Spinal cord (tissue), 10 donors: ENCODE data around the gene BRMS1L. TPM values are rescaled to one million over a fixed set of nuclear protein-coding genes. Genes with fewer than 3 reads are reported as not detected.
A peak's percentile ranks its signal among the peaks of the same experiment; 100 is the strongest.

Experiments
- DNase-seq, 6 donors: peaks; one replicate each; pipeline versions ENCODE4 v3.0.0 to v3.0.0-alpha.2; 2013 to 2015; ENCODE audit warnings: low spot score in 6 of 6, low read depth in 4 of 6
- H3K27ac ChIP-seq: one replicate; pipeline ENCODE4 v1.5.1; 2013; ENCODE audit warnings: low read depth, low read length, control low read depth
- H3K27me3 ChIP-seq: one replicate; pipeline ENCODE4 v1.6.1; 2013; ENCODE audit warnings: low read length; ENCODE audit not compliant: control insufficient read depth, insufficient read depth
- H3K36me3 ChIP-seq: one replicate; pipeline ENCODE4 v1.6.1; 2013; ENCODE audit warnings: low read length; ENCODE audit not compliant: control insufficient read depth, insufficient read depth
- H3K4me1 ChIP-seq: one replicate; pipeline ENCODE4 v1.6.1; 2013; ENCODE audit warnings: low read length; ENCODE audit not compliant: control insufficient read depth, insufficient read depth
- H3K4me3 ChIP-seq: one replicate; pipeline ENCODE4 v1.5.1; 2013; ENCODE audit warnings: low read depth, low read length, control low read depth
- H3K9me3 ChIP-seq: one replicate; pipeline ENCODE4 v1.6.1; 2013; ENCODE audit warnings: low read length; ENCODE audit not compliant: control insufficient read depth, insufficient read depth
- WGBS: methylation state at CpG from one replicate; pipeline ENCODE4 v1.1.5; 2013; ENCODE audit warnings: missing lambda C conversion rate; ENCODE audit not compliant: insufficient coverage; 5-methylcytosine and 5-hydroxymethylcytosine counted together
- polyA plus RNA-seq, 2 donors: library from polyadenylated mRNA; unstranded; fragments of 120-200 nt; gene quantifications; one replicate each; pipeline ENCODE4 v1.2.1, GENCODE V29; 2013; ENCODE audit not compliant: insufficient read length in 2 of 2
- total RNA-seq, 2 donors: library from RNA; depleted of rRNA in 1 of 2; stranded (reverse); fragments of 120-200 nt in 1 of 2; fragments of >200 nt in 1 of 2; gene quantifications; one replicate each; pipeline versions ENCODE4 v1.2.3 to v1.2.4, GENCODE V29; 2013 to 2014
- donor health status: healthy.

BRMS1L gene
- total and polyA plus RNA-seq, 4 donors, result 9.8 to 25.9 (median 22.0) TPM

GRCh38 chr14:35861204-35861868 is 35.2 kb downstream of the BRMS1L start:
- no CpG with 5 or more reads among the region's 3 CpGs for WGBS
- DNase-seq, result no peak

DNA sequence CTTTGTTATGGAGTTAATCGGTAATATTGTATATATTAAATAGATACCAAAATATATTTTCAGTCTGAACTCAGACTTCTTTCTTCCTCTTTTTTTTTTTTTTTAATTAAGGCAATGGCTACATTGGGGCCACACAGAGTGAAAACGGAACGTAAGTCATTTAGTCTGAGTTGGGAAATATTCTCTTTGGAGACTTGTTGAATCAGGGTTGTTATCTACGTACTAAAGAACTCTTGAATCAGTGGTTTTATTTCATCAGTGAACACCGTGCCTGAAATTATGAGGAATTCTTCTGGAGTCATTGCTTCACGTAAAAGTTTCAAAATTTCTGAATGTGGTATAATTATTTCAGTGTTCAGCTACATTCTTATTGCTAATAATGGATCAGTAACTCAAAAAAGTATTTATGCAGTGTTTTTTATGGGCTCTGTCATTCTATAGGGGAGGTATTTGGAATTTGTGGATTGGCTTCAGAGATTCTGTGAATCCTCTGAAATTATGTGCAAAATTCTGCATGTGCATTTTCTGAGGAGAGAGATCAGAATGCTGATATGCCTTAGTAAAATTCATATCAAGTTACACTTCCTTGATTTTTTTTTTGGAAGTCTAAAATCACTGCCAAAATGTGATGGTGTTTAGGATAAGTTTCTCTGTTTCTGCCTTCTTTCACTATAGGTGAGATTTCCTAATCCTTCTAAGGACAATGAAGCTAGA is 39.6 kb downstream of the BRMS1L start:
- Histone ChIP-seq H3K27me3 (no peaks in the 10 kb centered on the region), H3K4me3 (no peak overlapping the region), H3K27ac (no peak overlapping the region), H3K4me1 (no peaks in the 10 kb centered on the region), H3K9me3 (no peaks in the 10 kb centered on the region), H3K36me3 (peaks cover 5% of the 10 kb centered on the region)
- no peak for DNase-seq
- 94% methylated on average over 3 of the region's 6 CpGs for WGBS

More at GRCh38 chr14:35861204-35861868, 35.2 kb downstream of the BRMS1L start:
- H3K4me3 ChIP-seq, result no peak overlapping the region
- no peaks in the 10 kb centered on the region for H3K9me3 ChIP-seq
- no peaks in the 10 kb centered on the region for H3K27me3 ChIP-seq
- no peak overlapping the region for H3K27ac ChIP-seq
- H3K4me1 ChIP-seq, result no peaks in the 10 kb centered on the region
- peaks cover 12% of the 10 kb centered on the region for H3K36me3 ChIP-seq

DNA sequence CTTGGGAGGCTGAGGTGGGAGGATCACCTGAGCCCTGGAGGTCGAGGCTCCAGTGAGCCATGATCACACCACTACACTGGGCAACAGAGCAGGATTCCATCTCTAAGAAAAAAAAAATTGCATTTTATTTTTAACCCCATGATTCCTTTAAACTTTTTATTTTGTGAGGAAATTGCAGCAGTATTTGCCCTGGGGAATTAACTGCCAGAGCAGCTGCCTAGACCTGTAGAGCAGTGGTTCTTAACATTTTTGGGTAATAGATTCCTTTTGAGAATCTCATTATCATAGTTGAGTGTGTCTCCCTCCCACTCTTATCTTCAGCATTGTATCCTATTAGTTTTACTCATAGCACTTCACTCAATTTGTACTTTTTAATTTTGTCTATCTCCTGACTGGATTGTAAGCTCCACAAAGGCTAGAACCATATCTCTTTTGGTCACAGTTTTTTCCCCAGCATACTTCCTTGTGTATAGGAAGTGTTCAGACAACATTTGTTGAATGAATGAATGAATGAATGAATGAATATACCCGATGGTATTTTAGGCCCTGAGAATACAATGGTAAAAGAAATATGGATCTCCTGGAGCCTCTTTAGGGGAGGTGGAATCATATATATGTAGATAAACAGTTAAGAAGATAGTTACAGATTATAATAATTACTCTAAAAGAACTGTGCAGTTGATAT is 40.6 kb downstream of the BRMS1L start:
- H3K4me3 ChIP-seq, result no peak overlapping the region
- H3K4me1 ChIP-seq, result no peaks in the 10 kb centered on the region
- no peak overlapping the region for H3K27ac ChIP-seq
- WGBS, result no CpG with 5 or more reads among the region's 2 CpGs
- peaks cover 5% of the 10 kb centered on the region for H3K36me3 ChIP-seq
- DNase-seq, result no peak
- no peaks in the 10 kb centered on the region for H3K9me3 ChIP-seq
- H3K27me3 ChIP-seq, result no peaks in the 10 kb centered on the region

GRCh38 chr14:35867280-35867629 is 41.1 kb downstream of the BRMS1L start:
- H3K27ac ChIP-seq, result no peak overlapping the region
- H3K27me3 ChIP-seq, result no peaks in the 10 kb centered on the region
- H3K36me3 ChIP-seq, result peaks cover 5% of the 10 kb centered on the region
- H3K9me3 ChIP-seq, result no peaks in the 10 kb centered on the region
- H3K4me1 ChIP-seq, result no peaks in the 10 kb centered on the region
- no peak overlapping the region for H3K4me3 ChIP-seq
- no peak for DNase-seq
- WGBS, result no CpG with 5 or more reads among the region's 2 CpGs

DNA sequence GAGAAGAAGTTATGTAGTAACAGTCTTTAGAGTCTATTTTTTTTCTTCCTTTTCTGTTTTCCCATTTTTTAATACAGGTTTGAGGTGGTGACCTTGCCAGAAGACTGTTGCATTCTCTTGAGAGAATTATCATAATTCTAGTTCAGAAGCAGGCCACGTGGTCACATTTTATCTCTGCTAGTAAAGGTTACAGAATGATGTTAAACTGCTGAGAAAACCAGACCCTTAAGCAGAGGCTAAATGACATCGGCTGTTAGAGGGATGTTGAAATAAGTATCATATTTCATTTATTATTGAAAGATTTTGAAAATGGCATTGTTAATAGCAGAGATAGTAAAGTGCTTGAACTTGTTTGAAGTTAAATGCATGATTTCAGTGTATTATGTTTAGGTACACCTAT is 49.2 kb downstream of the BRMS1L start:
- H3K9me3 ChIP-seq, result no peaks in the 10 kb centered on the region
- no peak overlapping the region for H3K27ac ChIP-seq
- H3K27me3 ChIP-seq, result no peaks in the 10 kb centered on the region
- WGBS, result no CpG with 5 or more reads among the region's 2 CpGs
- H3K4me1 ChIP-seq, result no peaks in the 10 kb centered on the region
- no peaks in the 10 kb centered on the region for H3K36me3 ChIP-seq
- DNase-seq, result no peak
- H3K4me3 ChIP-seq, result no peak overlapping the region

DNA sequence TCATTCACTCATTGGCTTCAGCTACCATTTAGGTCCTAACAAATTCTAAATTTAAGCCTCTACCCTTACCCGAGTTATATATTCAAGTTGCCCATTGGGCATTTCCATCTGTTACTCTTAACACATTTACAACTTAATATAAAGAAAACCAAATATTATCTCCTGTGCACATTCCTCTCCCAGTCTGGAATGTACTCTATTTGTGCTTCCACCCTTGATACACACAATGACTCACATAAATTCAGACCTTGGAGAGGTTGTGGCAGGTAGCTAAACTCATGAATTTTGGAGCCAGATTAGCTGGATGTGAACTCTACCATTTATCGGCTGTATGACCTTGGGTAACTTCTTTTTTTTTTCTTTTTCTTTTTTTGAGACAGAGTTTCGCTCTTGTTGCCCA is 51.1 kb downstream of the BRMS1L start:
- no peaks in the 10 kb centered on the region for H3K36me3 ChIP-seq
- DNase-seq, result no peak

GRCh38 chr14:35878272-35879150 is 52.4 kb downstream of the BRMS1L start:
- Histone ChIP-seq H3K36me3 (no peaks in the 10 kb centered on the region), H3K4me3 (no peak overlapping the region), H3K4me1 (no peaks in the 10 kb centered on the region), H3K9me3 (no peaks in the 10 kb centered on the region), H3K27me3 (no peaks in the 10 kb centered on the region), H3K27ac (no peak overlapping the region)
- 81% methylated on average over 4 of the region's 9 CpGs for WGBS
- peak in 1 of 6 donors; percentile 15 for DNase-seq

More for the DNA sequence above, 51.1 kb downstream of the BRMS1L start:
- no peak overlapping the region for H3K4me3 ChIP-seq
- H3K4me1 ChIP-seq, result no peaks in the 10 kb centered on the region
- H3K9me3 ChIP-seq, result no peaks in the 10 kb centered on the region
- no peaks in the 10 kb centered on the region for H3K27me3 ChIP-seq
- H3K27ac ChIP-seq, result no peak overlapping the region
- WGBS, result 88% methylated on average over 1 of the region's 3 CpGs

DNA sequence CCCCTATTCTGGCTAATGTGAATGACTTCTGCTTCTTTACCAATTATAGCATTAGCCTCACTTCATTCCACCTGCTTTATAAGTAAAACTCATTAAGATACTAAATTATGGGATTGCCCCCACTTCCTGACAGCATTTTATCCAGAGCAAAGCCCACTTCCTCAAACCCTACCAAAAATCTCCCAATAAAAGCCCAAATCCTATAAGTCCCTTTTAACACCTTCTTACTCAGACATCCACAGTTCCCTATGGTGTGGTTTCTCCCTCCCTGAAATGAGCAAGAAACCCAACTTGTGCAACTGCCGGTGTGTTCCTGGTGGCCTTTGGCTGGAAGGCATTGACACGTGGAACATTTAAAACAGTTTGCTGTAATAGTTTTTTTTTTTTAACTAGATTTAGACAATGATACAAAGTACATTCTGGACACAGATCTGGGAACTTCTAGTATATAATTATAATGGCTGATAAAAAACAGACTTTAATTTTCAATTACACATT is 53.1 kb downstream of the BRMS1L start:
- Histone ChIP-seq H3K9me3 (no peaks in the 10 kb centered on the region), H3K4me1 (no peaks in the 10 kb centered on the region), H3K4me3 (no peak overlapping the region), H3K27ac (no peak overlapping the region), H3K27me3 (no peaks in the 10 kb centered on the region), H3K36me3 (no peaks in the 10 kb centered on the region)
- DNase-seq, result no peak
- no CpG with 5 or more reads among the region's 2 CpGs for WGBS

DNA sequence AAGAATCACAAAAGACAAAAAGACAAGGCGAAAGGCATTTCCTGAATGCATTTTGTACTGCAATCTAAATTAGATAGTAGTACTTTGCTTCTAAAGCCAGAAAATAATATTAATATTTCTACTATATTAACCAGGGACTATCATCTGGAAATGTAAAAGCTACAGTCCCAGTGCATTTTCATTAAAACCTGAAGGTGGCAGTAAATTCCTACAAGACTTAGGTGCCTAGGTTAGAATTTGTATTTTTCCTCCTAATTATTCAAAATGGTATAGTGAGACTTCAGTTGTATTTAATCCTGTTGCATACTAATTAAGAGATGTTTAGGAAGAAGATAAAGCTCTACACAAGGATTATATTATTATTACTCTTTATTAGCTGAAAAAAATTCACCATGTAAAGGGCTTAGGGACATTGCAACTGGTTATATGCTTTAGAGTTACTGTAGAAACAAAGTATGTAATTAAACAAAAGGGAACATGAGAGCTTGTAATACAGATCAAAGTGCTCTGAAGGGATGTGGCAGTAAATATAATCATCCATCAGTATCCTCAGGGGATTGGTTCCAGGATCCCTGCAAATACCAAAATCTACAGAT is 53.6 kb downstream of the BRMS1L start:
- no CpG with 5 or more reads among the region's 1 CpG for WGBS
- no peak overlapping the region for H3K27ac ChIP-seq
- no peaks in the 10 kb centered on the region for H3K36me3 ChIP-seq
- H3K9me3 ChIP-seq, result no peaks in the 10 kb centered on the region
- no peak overlapping the region for H3K4me3 ChIP-seq
- no peaks in the 10 kb centered on the region for H3K27me3 ChIP-seq
- H3K4me1 ChIP-seq, result no peaks in the 10 kb centered on the region
- DNase-seq, result peak in 3 of 6 donors; percentile 13 to 77 (median 32)
